NK-92 treated with Interleukin-12 subunit alpha and Interleukin-12 subunit beta, amount 100 ng/mL, for 24 hours (cell line): ENCODE measurements around the gene ANKRD55.
A peak's percentile ranks its signal among the peaks of the same experiment; 100 is the strongest.
"Not testable (repeated sequence)": the region's sequence is repeated elsewhere in the genome, so short reads cannot be mapped to it uniquely, and the experiment has no call there.

Experiments
- DNase-seq: peaks from one replicate; lab custom pipeline; 2025; lab: John Stamatoyannopoulos, UW

ANKRD55 gene

GRCh38 chr5:56233230-56233629 lies at the start of gene ANKRD55:
Gene ANKRD55, minus strand, starts transcription at chr5:56233330. Its CDS starts 417 bp downstream, at chr5:56232913.
- DNase-seq: no peak

GRCh38 chr5:56282216-56282615 lies 49.1 kb upstream of the ANKRD55 start:
- no peak for DNase-seq

GRCh38 chr5:56281489-56282165 lies 48.5 kb upstream of the ANKRD55 start:
- no peak for DNase-seq

GRCh38 chr5:56279979-56280378 lies 46.8 kb upstream of the ANKRD55 start:
- no peak for DNase-seq

GRCh38 chr5:56279291-56279690 lies 46.2 kb upstream of the ANKRD55 start:
- DNase-seq: no peak

- no peak for DNase-seq
These were observed 45.2 kb upstream of the ANKRD55 start for GRCh38 chr5:56278335-56278753.

GRCh38 chr5:56277573-56277972 lies 44.4 kb upstream of the ANKRD55 start:
- no peak for DNase-seq

- DNase-seq: no peak
These were observed 40.3 kb upstream of the ANKRD55 start for GRCh38 chr5:56273376-56273955.

- DNase-seq: no peak
These were observed 39.6 kb upstream of the ANKRD55 start for GRCh38 chr5:56272765-56273164.

- peak; percentile 48 for DNase-seq
These were observed 37.6 kb upstream of the ANKRD55 start for GRCh38 chr5:56270568-56271392.

GRCh38 chr5:56270058-56270457 lies 36.9 kb upstream of the ANKRD55 start:
- no peak for DNase-seq

- DNase-seq: no peak
These were observed 36.2 kb upstream of the ANKRD55 start for GRCh38 chr5:56269216-56269927.

GRCh38 chr5:56268707-56269106 lies 35.6 kb upstream of the ANKRD55 start:
- not testable (repeated sequence) for DNase-seq

GRCh38 chr5:56267856-56268255 lies 34.7 kb upstream of the ANKRD55 start:
- no peak for DNase-seq

- no peak for DNase-seq
These were observed 31.4 kb upstream of the ANKRD55 start for GRCh38 chr5:56264417-56265025.

- DNase-seq: no peak
These were observed 29.1 kb upstream of the ANKRD55 start for GRCh38 chr5:56262279-56262678.

- no peak for DNase-seq
These were observed 25.9 kb upstream of the ANKRD55 start for GRCh38 chr5:56259002-56259511.

GRCh38 chr5:56257763-56258529 lies 24.8 kb upstream of the ANKRD55 start:
- not testable (repeated sequence) for DNase-seq

GRCh38 chr5:56257010-56257409 lies 23.9 kb upstream of the ANKRD55 start:
- no peak for DNase-seq

- no peak for DNase-seq
These were observed 22.4 kb upstream of the ANKRD55 start for GRCh38 chr5:56255502-56255901.

GRCh38 chr5:56253924-56254323 lies 20.8 kb upstream of the ANKRD55 start:
- DNase-seq: no peak
